Measurements from ENCODE around the gene CYP11A1.
A peak's percentile ranks its signal among the peaks of the same experiment; 100 is the strongest.

Gene CYP11A1

GRCh38 chr15:74367296-74367854 lies at the start of gene CYP11A1:
CYP11A1 (minus strand) TSS chr15:74367646; CDS start chr15:74367585, 61 bp downstream.
- TF ChIP-seq, protein P1, sequence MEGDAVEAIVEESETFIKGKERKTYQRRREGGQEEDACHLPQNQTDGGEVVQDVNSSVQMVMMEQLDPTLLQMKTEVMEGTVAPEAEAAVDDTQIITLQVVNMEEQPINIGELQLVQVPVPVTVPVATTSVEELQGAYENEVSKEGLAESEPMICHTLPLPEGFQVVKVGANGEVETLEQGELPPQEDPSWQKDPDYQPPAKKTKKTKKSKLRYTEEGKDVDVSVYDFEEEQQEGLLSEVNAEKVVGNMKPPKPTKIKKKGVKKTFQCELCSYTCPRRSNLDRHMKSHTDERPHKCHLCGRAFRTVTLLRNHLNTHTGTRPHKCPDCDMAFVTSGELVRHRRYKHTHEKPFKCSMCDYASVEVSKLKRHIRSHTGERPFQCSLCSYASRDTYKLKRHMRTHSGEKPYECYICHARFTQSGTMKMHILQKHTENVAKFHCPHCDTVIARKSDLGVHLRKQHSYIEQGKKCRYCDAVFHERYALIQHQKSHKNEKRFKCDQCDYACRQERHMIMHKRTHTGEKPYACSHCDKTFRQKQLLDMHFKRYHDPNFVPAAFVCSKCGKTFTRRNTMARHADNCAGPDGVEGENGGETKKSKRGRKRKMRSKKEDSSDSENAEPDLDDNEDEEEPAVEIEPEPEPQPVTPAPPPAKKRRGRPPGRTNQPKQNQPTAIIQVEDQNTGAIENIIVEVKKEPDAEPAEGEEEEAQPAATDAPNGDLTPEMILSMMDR (IDR thresholded peaks at IDR 0.05; ENCODE audit: low read depth, low read length, missing control alignments), result no peak
- DNase-seq (ENCODE audit: extremely low read depth, low read depth), result no peak
- H3K4me3 ChIP-seq (replicated peaks; ENCODE audit: low read depth, low read length), result no peak within 1 kb of the TSS

GRCh38 chr15:74417225-74417624 lies 49.8 kb upstream of the CYP11A1 start:
- DNase-seq (ENCODE audit: extremely low read depth, low read depth), result peak; percentile 59
- TF ChIP-seq, protein P1 (IDR thresholded peaks at IDR 0.05; ENCODE audit: low read depth, low read length, missing control alignments), result no peak
- H3K4me3 ChIP-seq (replicated peaks; ENCODE audit: low read depth, low read length), result no peak overlapping the region

GRCh38 chr15:74415966-74416916 lies 48.8 kb upstream of the CYP11A1 start:
- H3K4me3 ChIP-seq (replicated peaks; ENCODE audit: low read depth, low read length), result no peak overlapping the region
- DNase-seq (ENCODE audit: extremely low read depth, low read depth), result no peak
- TF ChIP-seq, protein P1 (IDR thresholded peaks at IDR 0.05; ENCODE audit: low read depth, low read length, missing control alignments), result no peak

- no peak overlapping the region for H3K4me3 ChIP-seq (replicated peaks; ENCODE audit: low read depth, low read length)
- no peak for DNase-seq (ENCODE audit: extremely low read depth, low read depth)
- TF ChIP-seq, protein P1 (IDR thresholded peaks at IDR 0.05; ENCODE audit: low read depth, low read length, missing control alignments), result no peak
Observed at GRCh38 chr15:74414603-74415338, 47.3 kb upstream of the CYP11A1 start.

GRCh38 chr15:74414081-74414580 lies 46.7 kb upstream of the CYP11A1 start:
- TF ChIP-seq, protein P1 (IDR thresholded peaks at IDR 0.05; ENCODE audit: low read depth, low read length, missing control alignments), result no peak
- no peak overlapping the region for H3K4me3 ChIP-seq (replicated peaks; ENCODE audit: low read depth, low read length)
- no peak for DNase-seq (ENCODE audit: extremely low read depth, low read depth)

GRCh38 chr15:74413350-74414080 lies 46.1 kb upstream of the CYP11A1 start:
- TF ChIP-seq, protein P1 (IDR thresholded peaks at IDR 0.05; ENCODE audit: low read depth, low read length, missing control alignments), result no peak
- DNase-seq (ENCODE audit: extremely low read depth, low read depth), result no peak
- no peak overlapping the region for H3K4me3 ChIP-seq (replicated peaks; ENCODE audit: low read depth, low read length)

Data from HFF-Myc (cell line).